GM18499 (cell line): ENCODE data around the gene CRYGC.
"Not testable (repeated sequence)": the region's sequence is repeated elsewhere in the genome, so short reads cannot be mapped to it uniquely, and the experiment has no call there.

Experiments
- ATAC-seq: cut with Tn5 transposase; IDR thresholded peaks from one replicate; pipeline ENCODE4 v1.9.1; 2021; ENCODE audit warnings: moderate number of reproducible peaks; ENCODE audit not compliant: insufficient read depth, unreplicated experiment

The CRYGC gene

GRCh38 chr2:208139447-208139846, 9.8 kb upstream of the CRYGC start:
- no peak for ATAC-seq

- ATAC-seq: not testable (repeated sequence)
Measured at GRCh38 chr2:208138334-208138733, 8.7 kb upstream of the CRYGC start.

- ATAC-seq: no peak
Measured at GRCh38 chr2:208136716-208137094, 7.1 kb upstream of the CRYGC start.

- ATAC-seq: no peak
Measured at GRCh38 chr2:208135794-208136715, 6.4 kb upstream of the CRYGC start.

GRCh38 chr2:208134928-208135586, 5.4 kb upstream of the CRYGC start:
- ATAC-seq: no peak

- ATAC-seq: no peak
Measured at GRCh38 chr2:208130712-208131110, 1.1 kb upstream of the CRYGC start.

- no peak for ATAC-seq
Measured at GRCh38 chr2:208128136-208128535, 1.5 kb downstream of the CRYGC start.

- no peak for ATAC-seq
Measured at GRCh38 chr2:208127090-208127489, 2.5 kb downstream of the CRYGC start.

- no peak for ATAC-seq
Measured at GRCh38 chr2:208125251-208125650, 4.4 kb downstream of the CRYGC start.

- ATAC-seq: not testable (repeated sequence)
Measured at GRCh38 chr2:208124013-208124715, 5.5 kb downstream of the CRYGC start, which contains the start of gene CRYGD. Gene CRYGD (minus strand): TSS chr2:208124524. CDS start chr2:208124473, 51 bp downstream.

- ATAC-seq: no peak
Measured at GRCh38 chr2:208122248-208122647, 7.4 kb downstream of the CRYGC start.

- ATAC-seq: no peak
Measured at GRCh38 chr2:208118918-208119317, 10.7 kb downstream of the CRYGC start.

- ATAC-seq: not testable (repeated sequence)
Measured at GRCh38 chr2:208117390-208117789, 12.2 kb downstream of the CRYGC start.

- ATAC-seq: no peak
Measured at GRCh38 chr2:208112969-208113368, 16.7 kb downstream of the CRYGC start.

GRCh38 chr2:208112273-208112745, 17.3 kb downstream of the CRYGC start:
- ATAC-seq: not testable (repeated sequence)

GRCh38 chr2:208103616-208104015, 26.0 kb downstream of the CRYGC start:
- no peak for ATAC-seq

- no peak for ATAC-seq
Measured at GRCh38 chr2:208101716-208102631, 27.7 kb downstream of the CRYGC start.

GRCh38 chr2:208099682-208100470, 29.8 kb downstream of the CRYGC start:
- no peak for ATAC-seq

- not testable (repeated sequence) for ATAC-seq
Measured at GRCh38 chr2:208098701-208099100, 30.9 kb downstream of the CRYGC start.
